GM21360 (cell line): Measurements from ENCODE around the gene KPTN.

Source experiments
- ATAC-seq: cut with Tn5 transposase; IDR thresholded peaks from one replicate; pipeline ENCODE4 v1.9.1; 2021; ENCODE audit warnings: mild to moderate bottlenecking, moderate library complexity; ENCODE audit not compliant: unreplicated experiment

The KPTN gene

DNA sequence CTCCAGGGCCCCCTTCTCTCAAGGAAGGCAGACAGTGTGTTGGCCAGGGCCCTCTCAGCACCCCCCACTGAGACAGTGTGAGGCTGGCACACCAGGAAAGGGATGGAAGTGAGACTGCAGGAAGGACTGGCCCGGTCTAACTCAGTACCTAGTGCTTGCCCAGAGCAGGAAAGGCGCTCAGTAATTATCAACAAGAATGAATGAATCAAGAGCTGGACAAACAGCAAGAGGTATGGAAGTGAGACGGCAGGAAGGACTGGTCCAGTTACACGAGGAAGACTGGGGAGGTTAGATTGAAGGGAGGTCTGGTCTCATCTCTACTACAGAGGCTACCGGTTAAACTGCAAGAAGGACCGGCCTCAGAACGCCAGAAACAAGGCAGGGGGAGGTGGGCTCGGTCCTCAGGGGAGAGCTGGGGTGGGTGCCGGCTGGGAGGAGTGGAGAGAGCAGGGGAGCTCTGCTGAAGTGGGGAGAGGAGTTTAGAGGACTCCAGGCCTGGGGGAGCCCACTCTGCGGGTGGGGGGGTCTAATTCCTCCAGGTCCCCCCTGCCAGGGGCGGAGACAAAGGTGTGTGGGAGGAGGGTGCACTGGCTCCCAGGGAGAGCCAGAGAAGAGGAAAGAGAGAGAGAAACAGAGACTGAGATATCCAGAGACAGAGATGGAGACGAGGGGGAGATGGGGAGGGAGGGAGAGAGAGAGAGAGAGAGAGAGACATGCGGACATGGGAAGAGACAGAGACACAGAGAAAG is 13.4 kb downstream of the KPTN start:
- no peak for ATAC-seq

DNA sequence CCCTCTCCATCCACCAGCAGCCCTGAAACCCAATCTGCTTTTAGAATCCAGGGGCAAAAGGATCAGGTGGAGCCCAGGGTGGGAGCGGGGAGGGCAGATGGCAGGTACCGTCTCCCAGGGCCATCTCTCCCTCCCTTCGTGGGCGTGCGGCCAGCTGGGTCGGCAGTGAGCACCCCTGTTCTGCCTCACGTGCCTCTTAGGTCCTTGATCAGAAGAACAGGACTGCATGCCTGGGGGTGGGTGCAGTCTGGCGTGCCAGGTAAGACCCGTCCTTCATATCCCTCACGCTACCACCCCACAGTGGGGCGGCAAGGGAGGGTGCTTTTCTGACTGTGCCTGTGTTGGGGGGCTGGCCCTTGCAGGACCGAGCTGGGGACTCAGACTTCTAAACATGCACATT is 14.3 kb downstream of the KPTN start:
- no peak for ATAC-seq

- ATAC-seq: no peak
These were observed 14.7 kb downstream of the KPTN start for GRCh38 chr19:47469363-47469700.

- no peak for ATAC-seq
These were observed 16.1 kb downstream of the KPTN start for GRCh38 chr19:47467914-47468313.

GRCh38 chr19:47465957-47466356 is 18.1 kb downstream of the KPTN start:
- no peak for ATAC-seq

- ATAC-seq: no peak
These were observed 19.2 kb downstream of the KPTN start for GRCh38 chr19:47464675-47465419.

- ATAC-seq: no peak
These were observed 22.1 kb downstream of the KPTN start for GRCh38 chr19:47461876-47462275.

DNA sequence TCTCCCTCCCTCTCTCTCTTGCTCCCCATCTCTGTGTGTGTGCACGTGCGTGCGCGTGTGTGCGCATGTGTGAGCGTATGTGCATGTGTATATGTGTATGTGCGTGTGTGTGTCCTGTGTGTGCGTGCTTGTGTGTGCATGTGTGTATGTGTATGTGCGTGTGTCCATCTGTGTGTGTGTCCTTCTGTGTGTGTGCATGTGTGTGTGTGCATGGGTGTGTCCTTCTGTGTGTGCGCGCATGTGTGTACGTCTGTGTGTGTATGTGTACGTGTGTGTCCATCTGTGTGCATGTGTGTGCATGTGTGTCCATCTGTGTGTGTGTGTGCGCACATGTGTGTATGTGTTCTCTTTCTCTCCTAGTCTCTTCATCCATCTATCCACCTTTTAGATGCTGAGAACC is 24.5 kb downstream of the KPTN start:
- ATAC-seq: no peak

- ATAC-seq: no peak
These were observed 25.3 kb downstream of the KPTN start for GRCh38 chr19:47458672-47459071.

DNA sequence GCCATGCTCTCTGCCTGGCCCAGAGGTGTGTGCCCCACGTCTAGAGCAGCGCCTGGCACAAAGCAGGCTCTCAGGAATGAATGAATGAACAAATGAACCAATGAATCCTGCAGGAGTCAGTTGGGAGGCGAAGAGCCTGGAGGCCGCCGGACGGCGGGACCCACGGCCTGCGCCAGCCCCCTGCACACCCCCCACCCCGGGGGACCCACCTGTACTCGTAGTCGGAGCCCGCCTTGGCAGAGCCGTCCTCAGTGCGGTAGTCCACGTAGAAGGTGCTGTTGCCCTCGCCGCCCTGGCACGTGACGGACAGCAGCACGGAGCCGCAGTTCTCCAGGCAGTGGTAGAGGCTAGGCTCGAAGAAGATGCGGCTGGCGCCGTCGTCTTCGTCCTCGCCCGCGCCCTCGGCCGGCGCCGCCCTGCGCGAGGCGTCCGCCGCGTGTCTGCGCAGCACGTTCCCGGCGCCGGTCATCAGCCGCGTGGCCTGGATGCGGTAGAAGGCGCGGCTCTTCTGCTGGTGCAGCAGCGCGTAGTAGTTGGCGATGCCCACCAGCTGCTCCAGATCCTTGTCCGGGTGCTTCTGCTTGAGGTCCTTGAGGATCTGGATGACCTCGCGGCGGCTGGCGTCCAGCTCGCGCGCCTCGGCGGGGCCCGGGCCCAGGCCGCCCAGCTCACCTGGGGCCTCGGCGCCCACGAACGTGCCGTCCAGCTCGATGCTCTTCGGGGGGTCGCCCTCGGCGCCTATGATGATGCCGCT is 27.1 kb downstream of the KPTN start:
- no peak for ATAC-seq

- no peak for ATAC-seq
These were observed 33.5 kb downstream of the KPTN start for GRCh38 chr19:47450478-47450877.

DNA sequence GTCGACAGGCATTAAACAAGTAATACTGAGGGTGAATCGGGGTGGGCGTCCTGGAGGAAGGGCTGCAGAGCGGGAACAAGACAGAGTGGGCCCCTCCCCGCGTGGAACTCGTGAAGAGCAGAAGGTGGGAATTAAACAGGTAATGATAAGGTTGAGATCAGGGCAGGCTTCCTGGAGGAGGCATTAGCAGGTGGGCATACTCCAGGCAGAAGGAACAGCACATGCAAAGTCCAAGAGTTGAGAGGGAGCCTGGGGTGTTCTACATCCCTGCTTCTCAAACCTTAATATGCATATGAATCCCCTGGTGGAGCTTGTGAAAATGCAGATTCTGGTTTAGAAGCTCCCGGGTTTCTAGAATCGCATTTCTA is 35.7 kb downstream of the KPTN start:
- ATAC-seq: no peak

GRCh38 chr19:47447470-47448359 is 36.3 kb downstream of the KPTN start:
- ATAC-seq: no peak

DNA sequence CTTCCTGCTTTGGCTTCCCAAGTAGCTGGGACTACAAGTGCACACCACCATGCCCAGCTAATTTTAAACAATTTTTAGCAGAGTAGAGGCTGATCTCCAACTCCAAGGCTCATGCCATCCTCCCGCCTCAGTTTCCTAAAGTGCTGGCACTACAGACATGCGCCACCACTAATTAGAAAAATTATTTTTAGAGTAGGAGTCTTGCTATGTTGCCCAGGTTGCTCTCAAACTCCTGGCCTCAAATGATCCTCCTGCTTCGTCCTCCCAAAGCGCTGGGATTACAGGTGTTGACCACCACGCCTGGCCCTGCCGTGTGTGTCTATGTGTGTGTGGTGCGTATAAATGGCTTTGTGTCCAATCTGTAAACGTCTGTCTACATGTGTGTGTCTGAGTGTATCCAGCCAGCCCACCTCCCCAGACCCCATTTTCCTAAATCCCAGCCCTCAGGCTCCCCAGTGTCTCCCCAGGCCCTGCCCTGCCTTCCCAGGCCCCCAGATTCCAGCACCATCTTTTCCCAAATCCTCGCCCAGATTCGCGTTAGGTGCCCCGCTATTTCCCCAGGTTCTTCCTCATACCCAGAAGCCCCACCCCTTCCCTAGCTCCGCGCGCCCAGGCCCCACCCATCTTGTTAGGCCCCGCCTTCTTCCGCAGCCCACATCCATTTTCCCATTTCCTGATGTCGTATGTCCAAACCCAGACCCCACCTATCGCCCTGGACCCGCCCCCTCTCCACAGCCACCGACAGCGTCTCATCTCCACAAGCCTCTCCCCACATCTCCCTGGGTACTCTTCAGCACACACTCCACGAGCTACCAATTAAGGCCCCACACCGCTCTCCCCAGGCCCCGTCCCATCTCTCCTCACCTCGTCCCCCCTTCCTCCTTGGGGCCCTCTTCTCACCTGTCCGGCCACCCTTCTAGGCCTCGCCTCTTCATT is 37.2 kb downstream of the KPTN start:
- ATAC-seq: no peak

DNA sequence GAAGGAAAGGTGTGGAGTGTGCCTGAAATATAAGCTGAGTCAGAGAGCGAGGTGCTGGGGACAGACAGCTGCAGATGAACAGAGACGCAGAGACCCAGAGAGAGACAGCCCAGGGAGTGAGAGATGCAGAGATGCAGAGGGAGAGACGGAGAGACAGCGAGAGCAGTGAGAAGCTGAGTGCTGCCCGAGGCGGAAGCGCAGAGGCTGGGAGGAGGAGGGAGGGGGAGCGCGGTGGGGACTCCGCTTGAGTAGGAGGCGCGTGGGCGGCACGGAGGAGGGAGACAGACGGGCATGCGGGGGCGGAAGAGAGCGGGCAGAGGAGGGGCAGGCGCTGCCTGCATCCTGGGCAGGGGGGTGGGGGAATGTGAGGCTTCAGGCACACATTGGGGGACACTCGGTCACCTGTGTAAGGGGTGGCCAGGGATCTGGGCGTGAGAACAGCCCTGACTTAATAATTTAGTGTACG is 38.0 kb downstream of the KPTN start:
- no peak for ATAC-seq

GRCh38 chr19:47445527-47445926 is 38.5 kb downstream of the KPTN start:
- no peak for ATAC-seq

GRCh38 chr19:47444388-47444821 is 39.6 kb downstream of the KPTN start:
- ATAC-seq: no peak

- no peak for ATAC-seq
These were observed 40.7 kb downstream of the KPTN start for GRCh38 chr19:47443331-47443730.

DNA sequence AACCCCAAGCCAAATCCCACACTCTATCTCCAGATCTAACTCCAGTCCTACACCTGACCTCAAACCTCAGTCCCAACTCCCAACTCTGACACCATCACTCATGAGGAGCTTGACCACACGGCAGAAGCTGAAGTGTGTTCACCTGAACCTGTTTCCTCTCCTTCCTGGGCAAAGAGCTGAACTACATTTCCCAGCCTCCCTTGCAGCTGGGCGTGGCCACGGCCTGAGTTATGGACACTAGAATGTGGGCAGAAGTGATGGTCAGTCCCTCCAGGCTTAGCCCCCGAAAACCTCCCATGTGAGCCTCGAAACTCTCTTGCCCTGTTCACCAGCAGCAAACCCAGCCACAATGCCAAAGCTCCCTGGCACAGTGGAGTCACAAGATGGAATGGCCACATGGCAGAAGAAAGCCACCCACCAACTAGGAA is 45.2 kb downstream of the KPTN start:
- no peak for ATAC-seq

GRCh38 chr19:47437500-47437899 is 46.5 kb downstream of the KPTN start:
- ATAC-seq: no peak
